ENCODE results near the gene AKAP10.
"Not testable (repeated sequence)": the region's sequence is repeated elsewhere in the genome, so short reads cannot be mapped to it uniquely, and the experiment has no call there.

Gene AKAP10

DNA sequence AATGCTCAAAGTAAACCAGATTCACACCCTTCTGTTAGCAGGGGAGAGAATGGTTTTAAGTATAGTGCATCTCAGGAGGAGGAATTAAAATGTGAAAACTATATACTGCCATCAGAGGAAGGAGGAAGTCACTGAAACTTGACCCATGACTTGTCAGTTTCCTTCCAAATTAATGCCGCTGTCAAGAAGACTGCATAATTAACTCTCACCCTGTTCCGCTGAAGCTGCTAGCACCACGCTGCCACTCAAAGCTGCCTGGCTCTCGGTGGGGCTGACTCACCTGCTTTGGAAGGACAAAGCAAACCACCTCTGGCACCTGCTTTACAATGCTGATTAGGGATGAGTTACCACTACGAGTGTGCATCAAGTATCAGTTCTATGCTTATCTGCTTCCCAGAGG lies 72.1 kb downstream of the AKAP10 start:
- Mint-ChIP-seq H3K27ac (no peak overlapping the region), H3K4me1 (no peaks in the 10 kb centered on the region), H3K9me3 (no peaks in the 10 kb centered on the region), H3K27me3 (no peaks in the 10 kb centered on the region), H3K36me3 (peaks cover 80% of the 10 kb centered on the region), H3K4me3 (no peak overlapping the region)
- no peak for ATAC-seq

DNA sequence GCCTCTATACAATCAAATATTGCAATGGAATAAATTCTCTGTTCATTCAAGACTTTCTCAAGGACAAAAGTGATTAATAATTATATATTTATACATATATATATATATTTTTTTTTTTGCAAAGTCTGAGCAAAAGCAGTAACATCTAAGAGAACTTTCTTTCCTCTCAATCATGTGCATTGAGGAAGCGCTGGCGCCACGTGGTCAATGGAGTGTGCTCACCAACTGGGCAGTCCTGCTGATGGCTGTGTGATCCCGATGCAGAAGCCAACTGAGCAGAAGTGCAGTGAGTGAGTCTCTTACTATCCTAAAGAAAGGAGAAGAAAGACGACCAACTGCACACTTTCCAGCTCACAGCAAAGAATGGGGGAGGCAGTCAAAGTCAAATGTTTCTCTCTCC lies 72.7 kb downstream of the AKAP10 start:
- Mint-ChIP-seq H3K27me3 (no peaks in the 10 kb centered on the region), H3K36me3 (peaks cover 79% of the 10 kb centered on the region), H3K4me1 (no peaks in the 10 kb centered on the region), H3K9me3 (no peaks in the 10 kb centered on the region), H3K27ac (no peak overlapping the region), H3K4me3 (no peak overlapping the region)
- ATAC-seq, result no peak

DNA sequence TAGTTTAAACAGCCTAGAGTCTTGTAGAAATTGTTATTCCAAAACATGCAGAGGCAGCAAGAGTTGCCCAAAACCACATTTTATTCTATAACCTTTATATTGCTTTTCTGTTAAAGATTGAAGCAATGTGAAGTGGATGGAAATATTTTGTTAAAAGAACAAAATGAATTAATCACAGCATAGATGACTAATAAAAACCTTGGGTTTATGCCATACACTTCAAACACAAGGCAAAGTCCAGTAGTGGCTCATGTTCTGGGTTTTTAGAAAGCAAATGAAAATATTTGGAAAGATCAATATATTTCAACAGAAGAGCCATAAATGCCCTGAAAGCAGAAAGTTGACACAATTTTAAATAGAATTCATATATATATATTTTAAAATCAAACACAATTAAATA lies 73.2 kb downstream of the AKAP10 start:
- ATAC-seq, result no peak
- Mint-ChIP-seq H3K36me3 (peaks cover 75% of the 10 kb centered on the region), H3K4me3 (no peak overlapping the region), H3K9me3 (no peaks in the 10 kb centered on the region), H3K27me3 (no peaks in the 10 kb centered on the region), H3K4me1 (no peaks in the 10 kb centered on the region), H3K27ac (no peak overlapping the region)

DNA sequence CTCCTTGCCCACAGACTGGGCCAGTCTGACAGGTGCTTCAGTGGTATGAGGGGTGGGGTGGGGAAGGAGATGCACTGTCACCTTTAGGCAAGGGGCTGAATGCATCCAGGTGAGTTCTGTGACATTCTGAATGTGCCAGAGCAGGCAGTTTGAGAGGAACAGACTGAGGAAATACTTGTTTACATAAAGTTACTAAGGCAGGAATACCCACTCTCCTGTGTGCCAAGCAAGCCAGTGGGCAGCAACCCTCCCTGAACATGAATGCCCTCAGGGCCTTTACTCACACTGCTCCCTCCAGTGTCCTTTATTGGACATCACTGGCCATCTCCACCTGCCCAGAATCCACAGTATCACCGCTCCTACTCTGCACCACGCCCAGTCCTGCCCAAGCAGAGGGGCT lies 76.8 kb downstream of the AKAP10 start:
- no peaks in the 10 kb centered on the region for H3K4me1 Mint-ChIP-seq
- H3K36me3 Mint-ChIP-seq, result peaks cover 39% of the 10 kb centered on the region
- H3K9me3 Mint-ChIP-seq, result no peaks in the 10 kb centered on the region
- H3K27me3 Mint-ChIP-seq, result no peaks in the 10 kb centered on the region
- H3K4me3 Mint-ChIP-seq, result no peak overlapping the region
- no peak overlapping the region for H3K27ac Mint-ChIP-seq
- ATAC-seq, result no peak

DNA sequence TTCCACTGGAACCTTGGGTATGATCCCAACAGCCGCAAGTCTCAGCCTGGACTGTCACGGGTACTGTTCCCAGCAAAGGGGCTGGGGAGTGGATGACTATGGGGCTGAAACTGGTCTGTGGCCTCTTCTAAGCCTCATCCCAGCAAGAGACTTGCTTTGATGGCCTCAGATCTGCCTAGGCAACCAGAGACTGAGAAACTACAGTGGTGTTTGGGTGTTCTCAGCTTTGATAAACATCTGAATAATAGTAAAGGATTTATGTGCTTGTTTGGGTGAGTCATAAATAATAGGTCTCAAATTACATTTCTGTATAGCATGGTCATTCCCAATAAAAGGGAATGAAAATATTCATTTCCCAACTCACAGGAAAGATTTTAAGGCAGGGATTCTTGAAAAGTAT lies 79.7 kb downstream of the AKAP10 start:
- no peaks in the 10 kb centered on the region for H3K9me3 Mint-ChIP-seq
- no peak overlapping the region for H3K27ac Mint-ChIP-seq
- ATAC-seq, result no peak
- no peaks in the 10 kb centered on the region for H3K4me1 Mint-ChIP-seq
- no peaks in the 10 kb centered on the region for H3K27me3 Mint-ChIP-seq
- peaks cover 18% of the 10 kb centered on the region for H3K36me3 Mint-ChIP-seq
- H3K4me3 Mint-ChIP-seq, result no peak overlapping the region

DNA sequence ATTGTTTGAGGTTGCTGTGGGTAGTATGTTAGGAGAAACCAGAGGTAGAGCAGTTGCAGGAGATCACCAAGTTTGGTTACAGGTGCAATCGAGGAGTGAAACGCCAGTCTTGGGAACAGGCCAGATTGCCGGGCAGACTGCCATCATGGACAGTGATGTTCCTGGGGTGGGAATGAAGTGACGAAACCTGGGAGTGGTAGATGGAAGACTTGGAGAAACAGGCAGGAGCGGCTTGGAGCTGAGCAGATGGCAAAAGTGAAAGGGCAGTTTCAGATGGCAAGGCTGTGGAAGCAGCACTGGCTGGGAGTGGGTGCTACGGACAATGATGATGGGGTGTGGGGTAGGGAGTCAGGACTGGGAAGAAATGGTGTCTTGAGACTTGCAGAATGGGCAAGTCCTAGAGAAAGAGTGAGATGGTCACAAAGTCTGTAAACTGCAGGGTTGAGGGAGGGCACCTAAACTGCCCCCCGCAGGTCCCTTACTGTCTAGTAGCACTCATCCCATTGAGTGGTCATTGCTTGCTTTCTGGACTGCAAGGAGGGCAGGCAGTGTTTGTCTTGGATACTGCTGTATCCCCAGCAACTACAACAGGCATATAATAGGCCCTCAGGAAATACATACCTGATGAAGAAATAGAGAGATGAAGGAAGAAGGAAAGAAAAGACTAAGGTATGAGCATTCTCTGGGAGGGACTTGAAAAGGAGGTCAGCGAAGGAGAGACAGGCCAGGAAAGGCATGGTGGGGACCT lies 80.4 kb downstream of the AKAP10 start:
- peaks cover 16% of the 10 kb centered on the region for H3K36me3 Mint-ChIP-seq
- no peaks in the 10 kb centered on the region for H3K9me3 Mint-ChIP-seq
- no peaks in the 10 kb centered on the region for H3K4me1 Mint-ChIP-seq
- H3K4me3 Mint-ChIP-seq, result no peak overlapping the region
- no peak overlapping the region for H3K27ac Mint-ChIP-seq
- no peaks in the 10 kb centered on the region for H3K27me3 Mint-ChIP-seq
- ATAC-seq, result no peak

DNA sequence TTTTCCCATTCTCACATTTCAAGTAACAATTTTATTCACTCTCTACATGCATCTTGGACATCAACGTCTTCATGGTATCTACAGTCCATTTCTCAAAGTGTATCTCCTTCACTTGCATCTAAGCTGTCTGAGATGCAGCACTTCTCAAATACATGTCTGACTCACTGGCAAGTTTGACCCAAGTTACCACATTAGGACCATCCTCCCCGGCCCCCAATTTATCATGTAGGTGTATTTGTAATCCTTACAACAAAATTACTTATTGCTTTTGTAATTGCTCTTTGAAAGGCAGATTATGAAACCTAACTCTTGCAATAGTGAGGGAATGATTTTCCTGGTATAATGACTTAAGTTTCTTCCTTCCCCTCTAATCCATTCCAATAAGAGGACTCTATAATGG lies 80.9 kb downstream of the AKAP10 start:
- Mint-ChIP-seq H3K36me3 (peaks cover 16% of the 10 kb centered on the region), H3K27me3 (no peaks in the 10 kb centered on the region), H3K27ac (no peak overlapping the region), H3K4me1 (no peaks in the 10 kb centered on the region), H3K4me3 (no peak overlapping the region), H3K9me3 (no peaks in the 10 kb centered on the region)
- no peak for ATAC-seq

DNA sequence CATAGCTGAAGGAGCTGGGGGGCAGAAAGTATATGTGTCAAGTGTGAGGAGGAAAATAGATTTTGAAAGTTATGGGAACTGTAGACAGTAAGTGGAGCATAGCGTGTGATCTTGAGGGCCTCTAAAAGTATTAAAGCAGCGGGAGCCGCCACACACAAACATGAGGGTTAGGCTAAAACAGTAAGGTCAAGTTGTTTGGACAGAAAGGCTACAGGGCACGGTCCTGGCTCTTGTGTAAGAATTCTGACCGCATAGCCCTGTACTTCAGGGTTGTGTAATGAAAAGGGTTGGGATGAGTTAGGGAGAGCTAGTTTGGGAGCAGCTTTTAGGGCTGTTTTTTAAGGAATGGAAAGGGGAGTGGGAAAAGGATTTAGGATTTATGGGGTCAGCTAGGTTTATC lies 87.1 kb downstream of the AKAP10 start:
- H3K4me3 Mint-ChIP-seq, H3K4me1 Mint-ChIP-seq, H3K27ac Mint-ChIP-seq, H3K36me3 Mint-ChIP-seq, H3K9me3 Mint-ChIP-seq, H3K27me3 Mint-ChIP-seq, ATAC-seq: not testable (repeated sequence)

DNA sequence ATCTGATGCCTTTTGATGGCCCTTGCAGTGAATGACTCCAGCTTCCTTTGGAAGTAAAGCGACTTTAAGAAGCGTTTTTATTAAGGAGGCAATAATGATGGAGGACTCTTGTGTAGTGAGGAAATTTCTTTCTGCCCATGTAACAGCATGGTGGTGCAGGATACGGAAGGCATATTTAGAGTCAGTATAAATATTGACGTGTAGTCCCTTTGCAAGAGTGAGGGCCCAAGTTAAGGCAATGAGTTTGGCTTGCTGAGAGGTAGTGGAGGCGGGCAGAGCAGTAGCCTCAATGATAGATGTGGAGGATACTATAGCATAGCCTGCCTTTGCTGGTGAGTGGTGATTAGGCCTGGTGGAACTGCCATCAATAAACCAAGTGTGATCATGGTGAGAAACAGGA lies 87.6 kb downstream of the AKAP10 start:
- not testable (repeated sequence) for H3K4me1 Mint-ChIP-seq, H3K4me3 Mint-ChIP-seq, H3K36me3 Mint-ChIP-seq, ATAC-seq, H3K9me3 Mint-ChIP-seq, H3K27ac Mint-ChIP-seq, H3K27me3 Mint-ChIP-seq

DNA sequence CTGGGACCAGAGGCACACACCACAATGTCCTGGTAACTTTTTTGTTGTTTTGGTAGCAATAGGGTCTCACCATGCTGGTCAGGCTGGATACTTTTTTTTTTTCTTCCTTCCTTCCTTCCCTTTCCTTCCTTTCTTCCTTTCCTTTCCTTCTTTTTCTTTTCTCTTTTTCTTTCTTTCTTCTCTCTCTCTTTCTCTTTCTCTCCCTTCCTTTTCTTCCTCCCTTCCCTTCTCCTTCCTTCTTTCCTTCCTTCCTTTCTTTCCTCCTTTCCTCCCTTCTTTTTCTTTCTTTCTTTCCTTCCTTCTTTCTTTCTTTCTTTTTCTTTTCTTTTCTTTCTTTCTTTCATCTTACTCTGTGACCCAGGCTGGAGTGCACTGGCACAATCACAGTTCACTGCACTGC lies 91.5 kb downstream of the AKAP10 start:
- Mint-ChIP-seq H3K9me3 (no peaks in the 10 kb centered on the region), H3K4me3 (no peak overlapping the region), H3K27ac (no peak overlapping the region), H3K36me3 (no peaks in the 10 kb centered on the region), H3K4me1 (no peaks in the 10 kb centered on the region), H3K27me3 (no peaks in the 10 kb centered on the region)
- no peak for ATAC-seq

DNA sequence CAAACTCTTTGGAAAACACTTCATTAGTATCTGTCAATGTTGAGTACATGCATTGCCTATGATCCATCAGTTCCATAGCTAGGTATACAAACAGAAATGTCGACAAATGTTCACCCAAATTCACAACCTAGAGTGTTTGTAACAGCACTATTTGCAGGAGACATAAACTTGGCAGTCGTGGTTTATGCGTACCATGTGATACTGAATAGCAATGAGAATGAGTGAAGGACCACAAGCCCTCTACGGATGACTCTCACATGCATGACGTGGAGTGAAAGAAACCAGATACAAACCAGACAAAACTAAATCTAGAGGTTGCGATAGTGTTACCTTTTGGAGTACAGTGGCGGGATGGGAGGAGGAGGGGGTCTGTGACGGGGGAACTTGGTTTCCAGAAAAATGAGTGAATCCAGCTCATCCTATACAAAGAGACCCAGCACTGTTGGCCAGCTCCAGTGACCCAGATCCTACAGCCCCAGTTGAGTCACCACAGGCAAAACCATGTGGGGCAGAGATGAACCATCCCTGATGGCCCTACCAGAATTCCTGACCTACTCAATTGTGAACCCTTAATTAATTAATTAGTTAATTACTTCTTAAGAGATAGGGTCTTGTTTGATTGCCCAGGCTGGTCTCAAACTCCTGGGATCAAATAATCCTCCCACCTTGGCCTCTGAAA lies 94.0 kb downstream of the AKAP10 start:
- ATAC-seq, result no peak
- no peak overlapping the region for H3K27ac Mint-ChIP-seq
- H3K27me3 Mint-ChIP-seq, result peaks cover 13% of the 10 kb centered on the region
- no peaks in the 10 kb centered on the region for H3K36me3 Mint-ChIP-seq
- no peaks in the 10 kb centered on the region for H3K4me1 Mint-ChIP-seq
- H3K4me3 Mint-ChIP-seq, result no peak overlapping the region
- H3K9me3 Mint-ChIP-seq, result no peaks in the 10 kb centered on the region

DNA sequence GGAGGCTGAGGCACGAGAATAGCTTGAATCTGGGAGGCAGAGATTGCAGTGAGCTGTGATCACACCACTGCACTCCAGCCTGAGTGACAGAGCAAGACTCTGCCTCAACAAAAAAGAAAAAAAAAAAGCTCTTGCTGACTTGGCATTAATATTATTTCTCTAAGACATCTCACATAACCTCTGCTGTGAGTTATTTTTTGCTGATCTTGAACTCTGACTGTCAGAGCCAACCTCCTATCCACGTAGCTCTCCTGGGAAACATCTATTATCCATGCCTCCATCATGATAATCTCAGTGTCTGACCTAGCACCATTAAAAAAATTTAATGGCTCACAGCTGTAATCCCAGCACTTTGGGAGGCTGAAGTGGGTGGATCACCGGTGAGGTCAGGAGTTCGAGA lies 97.2 kb downstream of the AKAP10 start:
- Mint-ChIP-seq H3K9me3 (no peaks in the 10 kb centered on the region), H3K4me1 (peaks cover 12% of the 10 kb centered on the region), H3K36me3 (no peaks in the 10 kb centered on the region), H3K4me3 (no peak overlapping the region), H3K27me3 (peaks cover 13% of the 10 kb centered on the region), H3K27ac (no peak overlapping the region)
- ATAC-seq, result no peak

DNA sequence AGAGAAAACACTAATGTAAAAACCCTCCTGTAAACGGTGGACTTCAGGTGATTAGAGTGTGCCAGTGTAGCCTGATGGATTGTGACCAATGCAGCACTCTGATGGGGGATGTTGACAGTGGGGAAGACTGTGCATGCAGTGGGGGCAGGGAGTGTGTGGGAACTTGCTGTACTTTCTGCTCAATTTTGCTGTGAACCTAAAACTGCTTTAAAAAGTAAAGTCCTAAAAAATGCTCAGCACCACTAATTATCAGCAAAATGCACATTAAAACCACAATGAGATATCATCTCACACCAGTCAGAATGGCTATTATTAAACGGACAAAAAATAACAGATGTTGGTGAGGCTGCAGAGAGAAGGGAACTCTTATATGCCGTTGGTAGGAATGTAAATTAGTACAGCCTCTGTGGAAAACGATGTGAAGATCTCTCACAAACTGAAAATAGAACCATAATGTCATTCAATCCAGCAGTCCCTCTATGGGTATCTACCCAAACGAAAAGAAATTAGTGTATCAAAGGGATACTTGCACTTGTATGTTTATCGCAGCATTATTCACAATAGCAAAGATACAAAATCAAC lies 100.2 kb downstream of the AKAP10 start:
- Mint-ChIP-seq H3K27me3 (peaks cover 13% of the 10 kb centered on the region), H3K9me3 (no peaks in the 10 kb centered on the region), H3K27ac (no peak overlapping the region), H3K36me3 (no peaks in the 10 kb centered on the region), H3K4me1 (peaks cover 12% of the 10 kb centered on the region), H3K4me3 (no peak overlapping the region)
- no peak for ATAC-seq

DNA sequence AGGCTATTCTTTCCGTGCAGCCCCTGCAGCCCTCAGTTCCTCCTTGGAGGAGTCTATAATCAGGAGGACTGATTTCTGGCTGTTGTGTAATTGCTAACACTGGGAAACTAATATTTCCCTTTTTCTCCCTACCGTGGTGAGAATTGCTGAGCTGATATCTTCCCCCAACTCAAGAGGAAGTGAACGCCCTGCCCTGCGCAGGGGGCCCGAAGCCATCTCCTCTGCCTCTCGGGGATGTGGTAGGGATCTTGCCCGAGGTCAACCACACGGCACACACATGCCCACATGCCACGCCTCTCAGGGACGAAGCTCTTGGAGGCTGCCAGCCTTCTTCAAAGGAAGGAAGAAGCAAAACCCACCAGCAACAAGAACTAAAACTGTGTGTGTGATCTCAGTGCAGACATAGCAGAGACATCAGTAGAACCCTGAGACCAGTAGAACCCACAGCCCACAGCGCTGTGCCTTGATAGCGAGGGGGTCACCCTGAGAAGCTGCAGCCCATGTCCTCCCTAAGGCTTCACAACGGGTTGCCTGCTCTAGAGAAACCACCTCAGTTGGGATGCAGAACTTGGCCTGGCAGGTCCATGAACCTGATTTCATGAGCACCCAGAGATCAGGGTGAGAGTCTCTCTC lies 101.0 kb downstream of the AKAP10 start:
- no peaks in the 10 kb centered on the region for H3K9me3 Mint-ChIP-seq
- H3K27me3 Mint-ChIP-seq, result peaks cover 13% of the 10 kb centered on the region
- peaks cover 12% of the 10 kb centered on the region for H3K4me1 Mint-ChIP-seq
- no peak overlapping the region for H3K4me3 Mint-ChIP-seq
- no peaks in the 10 kb centered on the region for H3K36me3 Mint-ChIP-seq
- peak; percentile 50 for ATAC-seq
- H3K27ac Mint-ChIP-seq, result no peak overlapping the region

DNA sequence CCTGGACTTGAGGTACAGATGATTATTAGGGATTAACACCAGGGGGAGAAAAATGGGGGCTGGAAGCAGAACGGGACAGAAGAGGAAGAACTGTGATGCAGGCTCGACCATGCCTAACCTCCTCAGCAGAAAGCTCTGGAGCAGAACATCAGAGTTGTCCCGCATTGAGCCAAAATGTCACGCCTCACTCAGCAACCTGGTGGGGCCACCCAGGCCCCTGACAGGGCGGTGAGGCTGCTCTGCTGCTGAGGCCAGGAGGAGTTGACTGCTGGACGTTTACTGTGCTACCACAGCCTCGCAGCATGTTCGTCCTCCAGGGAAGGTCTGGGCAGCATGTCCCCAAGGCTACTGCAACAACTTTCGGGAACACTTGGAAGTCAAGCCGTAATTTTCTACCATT lies 103.4 kb downstream of the AKAP10 start:
- H3K4me3 Mint-ChIP-seq, result no peak overlapping the region
- H3K9me3 Mint-ChIP-seq, result no peaks in the 10 kb centered on the region
- H3K27me3 Mint-ChIP-seq, result peaks cover 4% of the 10 kb centered on the region
- H3K4me1 Mint-ChIP-seq, result peaks cover 12% of the 10 kb centered on the region
- no peak overlapping the region for H3K27ac Mint-ChIP-seq
- H3K36me3 Mint-ChIP-seq, result no peaks in the 10 kb centered on the region
- ATAC-seq, result no peak

DNA sequence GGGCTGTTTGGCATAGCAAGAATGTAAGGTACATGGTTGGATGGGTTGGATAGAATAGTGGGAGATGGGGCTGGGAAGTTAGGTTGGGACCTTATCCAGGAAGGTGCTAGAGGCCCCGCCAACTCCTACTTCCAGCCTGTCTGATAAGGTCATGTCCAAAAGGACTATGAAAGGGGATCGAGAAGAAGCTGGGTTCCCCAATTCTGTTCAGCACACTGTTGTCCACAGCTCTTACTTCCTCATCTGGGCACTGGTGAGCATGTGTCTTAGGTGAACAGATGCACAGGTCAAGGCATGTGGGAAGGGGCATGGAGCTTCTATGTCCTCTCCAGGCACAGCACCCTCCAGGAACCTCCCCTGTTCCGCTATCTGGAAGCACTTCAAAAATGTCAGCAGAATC lies 104.3 kb downstream of the AKAP10 start:
- no peaks in the 10 kb centered on the region for H3K27me3 Mint-ChIP-seq
- no peak for ATAC-seq
- H3K4me3 Mint-ChIP-seq, result no peak overlapping the region
- no peaks in the 10 kb centered on the region for H3K36me3 Mint-ChIP-seq
- H3K9me3 Mint-ChIP-seq, result no peaks in the 10 kb centered on the region
- no peak overlapping the region for H3K27ac Mint-ChIP-seq
- H3K4me1 Mint-ChIP-seq, result peaks cover 12% of the 10 kb centered on the region

Data from stimulated activated memory B cell treated with anti-CD40 and anti-IgM and Interleukin-4, amounts not matched to agents 10 μg/mL and 1 μg/mL and 100 μg/mL, for 72 hours (primary cell).